Endothelial cell (in vitro differentiated cells): ENCODE measurements around the gene ZNF423. TPM values are rescaled to one million over a fixed set of nuclear protein-coding genes. Genes with fewer than 3 reads are reported as not detected.
"Not testable (repeated sequence)": the region's sequence is repeated elsewhere in the genome, so short reads cannot be mapped to it uniquely, and the experiment has no call there.

Experiments used
- DNase-seq: peaks from one replicate; pipeline ENCODE4 v3.0.0; 2021; ENCODE audit warnings: low spot score
- H3K27ac Mint-ChIP-seq: one replicate; pipeline ENCODE4 v1.8.0; 2021; ENCODE audit warnings: mixed read lengths, inconsistent platforms; ENCODE audit not compliant: unreplicated experiment
- H3K27me3 Mint-ChIP-seq: one replicate; pipeline ENCODE4 v1.8.0; 2021; ENCODE audit warnings: mild to moderate bottlenecking, moderate library complexity, mixed read lengths, inconsistent platforms; ENCODE audit not compliant: unreplicated experiment
- H3K36me3 Mint-ChIP-seq: one replicate; pipeline ENCODE4 v1.8.0; 2021; ENCODE audit warnings: mild to moderate bottlenecking, low read depth, mixed read lengths, inconsistent platforms; ENCODE audit not compliant: unreplicated experiment
- H3K4me1 Mint-ChIP-seq: one replicate; pipeline ENCODE4 v1.8.0; 2021; ENCODE audit warnings: mild to moderate bottlenecking, mixed read lengths, inconsistent platforms; ENCODE audit not compliant: unreplicated experiment
- H3K4me3 Mint-ChIP-seq: one replicate; pipeline ENCODE4 v1.8.0; 2021; ENCODE audit warnings: mild to moderate bottlenecking, mixed read lengths, inconsistent platforms; ENCODE audit not compliant: unreplicated experiment
- H3K9me3 Mint-ChIP-seq: one replicate; pipeline ENCODE4 v1.8.0; 2021; ENCODE audit warnings: mixed read lengths, inconsistent platforms; ENCODE audit not compliant: unreplicated experiment
- total RNA-seq: library from RNA; stranded (reverse); fragmentation: NEBNext Ultra II Directional; extraction: Animal tissue kit (Norgen Biotek cat#: 25700); gene quantifications from one replicate; pipeline ENCODE4 v1.2.1, GENCODE V29; 2021; ENCODE audit not compliant: unreplicated experiment
- TF ChIP-seq, protein P1 (sequence below): fragments of 200-600 bp; sonication (generic); IDR thresholded peaks from one replicate; pipeline ENCODE4 v1.5.0; 2021; ENCODE audit warnings: antibody characterized with exemption; ENCODE audit not compliant: unreplicated experiment

Gene ZNF423
- total RNA-seq, 1 donor from 2014 or later: 44.8 TPM

DNA sequence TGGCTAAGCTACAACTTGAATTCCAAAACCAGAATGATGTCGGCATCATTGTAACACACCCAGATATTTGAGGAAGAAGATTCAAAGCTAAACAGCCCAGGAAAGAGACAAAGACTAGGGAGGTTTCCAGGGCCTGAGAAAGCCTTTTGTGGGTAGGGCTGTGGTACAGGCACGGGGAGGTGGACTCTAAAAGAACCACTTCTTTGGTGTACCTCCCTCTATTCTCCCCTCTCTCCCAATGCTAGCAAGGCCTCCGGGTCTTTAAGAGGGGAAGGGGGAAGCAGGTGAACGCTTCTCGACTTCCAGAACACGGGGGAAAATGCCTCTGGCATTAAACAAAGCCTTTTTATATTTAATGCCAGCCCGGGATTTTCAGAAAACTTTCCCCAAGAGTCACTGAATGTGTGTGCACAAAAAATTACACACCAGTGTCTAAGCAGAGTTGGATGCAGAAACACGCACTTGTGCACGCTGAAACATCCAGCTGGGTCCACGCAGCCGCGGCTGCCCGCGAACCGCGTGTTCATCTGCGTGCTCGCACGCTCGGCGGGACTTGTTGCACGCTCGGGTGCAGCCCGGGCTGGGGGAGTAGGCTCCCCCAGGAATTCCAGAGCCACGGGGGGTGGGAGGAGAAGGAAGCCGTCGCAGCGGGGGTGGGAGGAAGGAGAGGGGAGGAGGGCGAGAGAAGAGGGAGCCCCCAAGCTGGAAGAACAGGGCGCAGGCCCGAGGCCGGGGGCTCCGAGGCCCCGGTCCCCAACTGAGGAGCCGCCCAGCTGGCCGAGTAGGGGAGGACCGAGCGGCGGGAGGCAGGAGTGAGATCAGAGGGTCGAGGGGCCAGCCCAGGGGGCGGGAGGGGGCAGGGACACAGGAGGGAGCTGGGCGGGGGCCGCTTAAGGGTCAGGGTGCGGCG is 20.1 kb upstream of the ZNF423 start:
- Mint-ChIP-seq H3K36me3 (no peaks in the 10 kb centered on the region), H3K27me3 (peaks cover 9% of the 10 kb centered on the region), H3K4me1 (peaks cover 7% of the 10 kb centered on the region), H3K9me3 (no peaks in the 10 kb centered on the region), H3K4me3 (peak overlapping the region; percentile 67), H3K27ac (no peak overlapping the region)
- TF ChIP-seq, protein P1, sequence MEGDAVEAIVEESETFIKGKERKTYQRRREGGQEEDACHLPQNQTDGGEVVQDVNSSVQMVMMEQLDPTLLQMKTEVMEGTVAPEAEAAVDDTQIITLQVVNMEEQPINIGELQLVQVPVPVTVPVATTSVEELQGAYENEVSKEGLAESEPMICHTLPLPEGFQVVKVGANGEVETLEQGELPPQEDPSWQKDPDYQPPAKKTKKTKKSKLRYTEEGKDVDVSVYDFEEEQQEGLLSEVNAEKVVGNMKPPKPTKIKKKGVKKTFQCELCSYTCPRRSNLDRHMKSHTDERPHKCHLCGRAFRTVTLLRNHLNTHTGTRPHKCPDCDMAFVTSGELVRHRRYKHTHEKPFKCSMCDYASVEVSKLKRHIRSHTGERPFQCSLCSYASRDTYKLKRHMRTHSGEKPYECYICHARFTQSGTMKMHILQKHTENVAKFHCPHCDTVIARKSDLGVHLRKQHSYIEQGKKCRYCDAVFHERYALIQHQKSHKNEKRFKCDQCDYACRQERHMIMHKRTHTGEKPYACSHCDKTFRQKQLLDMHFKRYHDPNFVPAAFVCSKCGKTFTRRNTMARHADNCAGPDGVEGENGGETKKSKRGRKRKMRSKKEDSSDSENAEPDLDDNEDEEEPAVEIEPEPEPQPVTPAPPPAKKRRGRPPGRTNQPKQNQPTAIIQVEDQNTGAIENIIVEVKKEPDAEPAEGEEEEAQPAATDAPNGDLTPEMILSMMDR: no peak
- DNase-seq: no peak

DNA sequence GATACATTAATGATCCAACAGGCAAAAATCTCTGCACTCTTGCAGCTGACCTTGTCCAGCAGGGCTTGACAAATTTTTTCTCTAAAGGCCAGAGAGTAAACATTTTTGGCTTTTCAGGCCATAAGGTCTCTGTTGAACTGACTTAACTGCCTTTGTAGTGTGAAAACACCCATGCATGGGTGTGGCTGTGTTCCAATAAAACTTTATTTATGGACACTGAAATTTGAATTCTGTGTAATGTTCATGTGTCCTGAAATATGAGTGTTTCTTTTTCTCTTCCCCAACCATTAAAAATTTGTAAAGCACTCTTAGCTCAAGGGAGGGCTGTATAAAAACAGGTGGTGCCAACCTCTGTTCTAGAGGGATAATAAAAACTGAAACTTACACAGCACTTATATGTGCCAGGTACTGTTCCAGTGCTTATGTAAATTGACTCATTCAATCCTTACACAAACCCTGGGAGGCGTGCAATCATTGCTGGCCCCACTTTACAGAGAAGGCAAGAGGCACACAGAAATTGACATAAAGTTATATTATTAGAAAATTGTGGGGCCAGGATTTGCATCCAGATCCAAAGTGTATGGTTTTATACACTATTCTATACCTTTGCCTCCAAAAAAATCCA is 18.8 kb upstream of the ZNF423 start:
- H3K4me1 Mint-ChIP-seq: peaks cover under 1% of the 10 kb centered on the region
- no peaks in the 10 kb centered on the region for H3K36me3 Mint-ChIP-seq
- peaks cover 9% of the 10 kb centered on the region for H3K27me3 Mint-ChIP-seq
- no peak overlapping the region for H3K4me3 Mint-ChIP-seq
- TF ChIP-seq, protein P1: no peak
- no peak overlapping the region for H3K27ac Mint-ChIP-seq
- DNase-seq: no peak
- H3K9me3 Mint-ChIP-seq: no peaks in the 10 kb centered on the region

DNA sequence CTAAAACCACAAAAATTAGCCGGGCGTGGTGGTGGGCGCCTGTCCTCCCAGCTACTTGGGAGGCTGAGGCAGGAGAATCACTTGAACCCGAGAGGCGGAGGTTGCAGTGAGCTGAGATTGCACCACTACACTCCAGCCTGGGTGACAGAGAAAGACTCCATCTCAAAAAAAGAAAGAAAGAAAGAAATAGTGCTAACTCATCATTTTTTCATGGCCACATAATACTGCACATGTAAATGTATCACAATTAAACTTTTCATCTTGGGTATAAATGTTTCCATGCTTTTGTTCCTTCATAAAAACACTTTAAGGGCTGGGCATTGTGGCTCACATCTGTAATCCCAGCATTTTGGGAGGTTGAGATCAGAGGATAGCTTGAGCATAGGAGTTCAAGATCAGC is 15.9 kb upstream of the ZNF423 start:
- not testable (repeated sequence) for H3K9me3 Mint-ChIP-seq, H3K27me3 Mint-ChIP-seq, H3K27ac Mint-ChIP-seq, DNase-seq, H3K4me1 Mint-ChIP-seq, H3K4me3 Mint-ChIP-seq, H3K36me3 Mint-ChIP-seq

DNA sequence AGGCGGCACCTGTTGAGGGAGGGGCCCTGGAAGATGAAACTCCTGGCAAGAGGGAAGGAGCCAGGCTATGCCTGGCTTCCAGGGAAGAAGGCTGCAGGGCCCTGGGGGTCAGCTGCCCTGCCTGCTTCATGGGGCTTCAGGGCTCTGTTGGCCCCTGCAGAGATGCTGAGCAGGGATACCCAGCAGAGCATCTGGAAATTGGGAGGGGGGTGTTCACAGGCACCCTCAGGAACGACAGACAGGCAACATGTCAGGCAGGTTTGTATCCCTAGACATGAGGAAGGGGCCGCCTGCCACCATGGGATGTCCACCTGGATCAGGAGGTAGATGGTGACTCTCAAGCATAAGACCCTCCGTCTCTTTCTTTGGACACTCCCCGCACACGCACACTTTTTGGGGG is 13.8 kb upstream of the ZNF423 start:
- TF ChIP-seq, protein P1: no peak
- DNase-seq: no peak
- Mint-ChIP-seq H3K27me3 (peaks cover 7% of the 10 kb centered on the region), H3K4me3 (no peak overlapping the region), H3K27ac (no peak overlapping the region), H3K36me3 (no peaks in the 10 kb centered on the region), H3K9me3 (no peaks in the 10 kb centered on the region), H3K4me1 (no peaks in the 10 kb centered on the region)

DNA sequence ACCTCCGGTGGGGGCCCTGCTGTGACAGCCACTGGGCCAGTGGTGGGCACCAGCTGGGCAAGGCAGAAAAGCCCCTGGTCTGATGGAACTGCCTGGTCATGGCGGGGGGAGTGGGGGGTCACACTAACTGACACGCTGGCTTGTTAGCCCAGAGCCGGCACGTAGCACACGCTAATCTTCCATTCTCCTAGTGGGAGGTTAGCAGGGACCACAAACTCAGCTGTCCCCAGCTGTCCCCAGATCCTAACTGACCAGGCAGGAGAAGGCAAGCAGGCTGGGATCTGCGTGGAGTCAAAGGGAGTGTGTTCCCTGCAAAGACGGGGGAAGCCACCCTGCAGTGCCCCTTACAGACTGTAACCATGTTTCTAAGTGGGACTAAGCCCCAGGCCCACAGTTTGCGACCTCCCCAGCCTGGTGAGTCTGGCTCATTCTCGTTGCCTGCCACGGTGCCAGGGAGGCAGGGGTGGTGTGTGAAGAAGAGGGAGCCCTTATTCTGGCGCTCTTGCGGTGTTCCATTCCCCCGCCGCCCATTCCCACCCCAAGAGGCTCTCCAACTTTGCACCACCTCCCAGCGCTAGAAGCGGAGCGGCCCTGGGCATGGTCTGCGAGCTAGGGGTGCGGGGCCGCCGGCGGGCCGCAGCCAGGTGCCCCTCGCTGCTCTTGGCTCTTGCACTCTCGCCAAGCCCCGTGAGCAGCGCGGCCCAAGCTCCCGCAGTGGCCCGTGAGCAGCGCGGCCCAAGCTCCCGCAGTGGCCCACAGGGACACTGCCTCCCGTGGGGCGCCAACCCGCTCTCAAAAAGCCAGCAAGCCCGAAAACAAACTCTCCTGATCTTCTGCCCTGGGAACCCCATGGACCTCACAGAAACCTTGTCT is 12.1 kb upstream of the ZNF423 start:
- TF ChIP-seq, protein P1: no peak
- Mint-ChIP-seq H3K36me3 (no peaks in the 10 kb centered on the region), H3K4me3 (no peak overlapping the region), H3K27me3 (peaks cover 5% of the 10 kb centered on the region), H3K27ac (no peak overlapping the region), H3K4me1 (no peaks in the 10 kb centered on the region), H3K9me3 (no peaks in the 10 kb centered on the region)
- DNase-seq: no peak
